MM.1S (cell line): ENCODE measurements around the gene LMBR1.

Source experiments
- EZH2 ChIP-seq: fragments of 300-600 bp; sonication (generic); optimal IDR thresholded peaks from 2 replicates; pipeline ENCODE3; 2017; ENCODE audit warnings: low read depth, mild to moderate bottlenecking, antibody characterized with exemption, low read length, mixed read lengths
- EZH2phosphoT487 ChIP-seq: fragments of 300-600 bp; sonication (generic); IDR thresholded peaks from 2 replicates; pipeline ENCODE4 v1.6.1; 2018; ENCODE audit warnings: antibody characterized with exemption, low read length
- TF ChIP-seq, protein P1 (sequence below): fragments of 300-600 bp; sonication (generic); IDR thresholded peaks from 2 replicates; pipeline ENCODE4 v1.5.1; 2016; ENCODE audit warnings: antibody characterized with exemption, low read length, mixed read lengths

DNA sequence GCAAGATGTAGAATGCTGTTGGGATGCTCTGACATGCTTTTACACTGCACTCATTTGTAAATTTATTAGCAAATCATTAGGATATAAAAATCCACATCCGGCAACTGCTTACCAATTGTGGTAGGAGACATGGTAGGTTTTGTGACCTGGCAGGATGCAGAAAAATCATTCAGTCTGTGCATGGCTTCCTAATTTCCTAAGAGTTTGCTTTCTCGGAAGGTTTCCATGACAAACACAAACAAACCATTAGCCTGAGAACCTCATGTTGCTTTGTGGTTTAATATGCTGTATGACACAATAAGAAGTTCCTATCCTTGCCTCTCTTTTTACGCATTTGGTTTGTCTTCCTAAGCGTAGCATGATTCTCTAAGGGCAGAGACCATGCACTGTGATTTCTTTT is 14.7 kb upstream of the LMBR1 start:
- TF ChIP-seq, protein P1, sequence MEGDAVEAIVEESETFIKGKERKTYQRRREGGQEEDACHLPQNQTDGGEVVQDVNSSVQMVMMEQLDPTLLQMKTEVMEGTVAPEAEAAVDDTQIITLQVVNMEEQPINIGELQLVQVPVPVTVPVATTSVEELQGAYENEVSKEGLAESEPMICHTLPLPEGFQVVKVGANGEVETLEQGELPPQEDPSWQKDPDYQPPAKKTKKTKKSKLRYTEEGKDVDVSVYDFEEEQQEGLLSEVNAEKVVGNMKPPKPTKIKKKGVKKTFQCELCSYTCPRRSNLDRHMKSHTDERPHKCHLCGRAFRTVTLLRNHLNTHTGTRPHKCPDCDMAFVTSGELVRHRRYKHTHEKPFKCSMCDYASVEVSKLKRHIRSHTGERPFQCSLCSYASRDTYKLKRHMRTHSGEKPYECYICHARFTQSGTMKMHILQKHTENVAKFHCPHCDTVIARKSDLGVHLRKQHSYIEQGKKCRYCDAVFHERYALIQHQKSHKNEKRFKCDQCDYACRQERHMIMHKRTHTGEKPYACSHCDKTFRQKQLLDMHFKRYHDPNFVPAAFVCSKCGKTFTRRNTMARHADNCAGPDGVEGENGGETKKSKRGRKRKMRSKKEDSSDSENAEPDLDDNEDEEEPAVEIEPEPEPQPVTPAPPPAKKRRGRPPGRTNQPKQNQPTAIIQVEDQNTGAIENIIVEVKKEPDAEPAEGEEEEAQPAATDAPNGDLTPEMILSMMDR: no peak
- TF ChIP-seq EZH2phosphoT487 (no peak), EZH2 (no peak)
